A549 (cell line): ENCODE data around the gene NEMF. TPM values are rescaled to one million over a fixed set of nuclear protein-coding genes. Genes with fewer than 3 reads are reported as not detected.

Experiments used
- ATAC-seq, 2 experiments: fragments of 200-7000 bp in 1 of 2; fragments of >200 bp in 1 of 2; cut with Nextera tagmentation in 1 of 2; cut with Tn5 transposase in 1 of 2; 3 replicates each; pipeline versions ENCODE4 v1.8.0 to v1.9.1; 2018 to 2020; ENCODE audit warnings: mild to moderate bottlenecking in 1 of 2, moderate library complexity in 1 of 2
- CTCF ChIA-PET: fragments of 300-600 bp; sonication (Branson Sonifier 250); formaldehyde crosslinking; extraction: SDS; loops from one replicate; lab custom pipeline; 2021; ENCODE audit warnings: antibody characterized with exemption, inconsistent platforms; lab: Yijun Ruan, JAX
- POLR2A ChIA-PET: fragments of 350-600 bp; formaldehyde crosslinking; extraction: SDS; loops from one replicate; lab custom pipeline; 2021; ENCODE audit warnings: antibody characterized with exemption, inconsistent platforms; lab: Yijun Ruan, JAX
- DNase-seq, 2 experiments: peaks; one replicate each; pipeline versions ENCODE4 v3.0.0 to v3.0.0-alpha.2; 2011 to 2016; ENCODE audit warnings: low read depth in 1 of 2, low spot score in 1 of 2
- FAIRE-seq: peaks from 2 replicates; lab custom pipeline; 2011; peaks lifted over from hg19 to GRCh38; lab: Jason Lieb, UNC
- H3K27ac ChIP-seq, 2 experiments: fragments of >200 bp; sonication (Bioruptor Twin); formaldehyde crosslinking; 3 replicates each; pipeline ENCODE4 v1.5.1; 2016 to 2017
- H3K4me1 ChIP-seq: fragments of >200 bp; sonication (Bioruptor Twin); formaldehyde crosslinking; 3 replicates; pipeline ENCODE4 v1.6.1; 2016
- H3K4me2 ChIP-seq: fragments of >200 bp; sonication (Bioruptor Twin); formaldehyde crosslinking; 3 replicates; pipeline ENCODE4 v1.6.1; 2016
- H3K4me3 ChIP-seq: fragments of >200 bp; sonication (Bioruptor Twin); formaldehyde crosslinking; 3 replicates; pipeline ENCODE4 v1.5.1; 2016
- H3K9me3 ChIP-seq: fragments of >200 bp; sonication (Bioruptor Twin); formaldehyde crosslinking; 3 replicates; pipeline ENCODE4 v1.6.1; 2016
- BCL3 ChIP-seq: fragments of >200 bp; sonication (Bioruptor Twin); formaldehyde crosslinking; IDR thresholded peaks from 3 replicates; pipeline ENCODE4 v1.6.1; 2016
- BHLHE40 ChIP-seq: IDR thresholded peaks from 2 replicates; pipeline ENCODE4 v1.6.1; 2012; ENCODE audit warnings: low read depth, low read length, inconsistent platforms
- CEBPB ChIP-seq, 2 experiments: fragments of >200 bp in 1 of 2; sonication (Bioruptor Twin) in 1 of 2; formaldehyde crosslinking in 1 of 2; IDR thresholded peaks; 2 replicates each; pipeline ENCODE4 v1.6.1; 2012 to 2016
- CHD4 ChIP-seq: fragments of 200-600 bp; sonication (generic); IDR thresholded peaks from 2 replicates; pipeline ENCODE4 v1.6.1; 2016; ENCODE audit warnings: antibody characterized with exemption, mild to moderate bottlenecking, borderline replicate concordance
- CTCF ChIP-seq: fragments of >200 bp; sonication (Bioruptor Twin); formaldehyde crosslinking; IDR thresholded peaks from 3 replicates; pipeline ENCODE4 v1.5.1; 2016
- E2F6 ChIP-seq: IDR thresholded peaks from 2 replicates; pipeline ENCODE4 v1.6.1; 2012; ENCODE audit warnings: low read depth, borderline replicate concordance
- EP300 ChIP-seq, 2 experiments: fragments of >200 bp; sonication (Bioruptor Twin); formaldehyde crosslinking; IDR thresholded peaks; 2 replicates in 1 of 2; 3 replicates in 1 of 2; pipeline ENCODE4 v1.6.1; 2016 to 2017
- FOSB ChIP-seq: fragments of 250-450 bp; sonication (Bioruptor Pico); IDR thresholded peaks from 2 replicates; pipeline ENCODE4 v1.5.0; 2020; ENCODE audit warnings: mild to moderate bottlenecking, moderate library complexity
- FOXS1 ChIP-seq: fragments of 250-450 bp; sonication (Bioruptor Pico); IDR thresholded peaks from 2 replicates; pipeline ENCODE4 v1.5.0; 2020; ENCODE audit warnings: mild to moderate bottlenecking, moderate library complexity
- GATA3 ChIP-seq: IDR thresholded peaks from 2 replicates; pipeline ENCODE4 v1.6.1; 2012; ENCODE audit warnings: borderline replicate concordance
- HES2 ChIP-seq: fragments of >200 bp; sonication (Bioruptor Twin); formaldehyde crosslinking; IDR thresholded peaks from 2 replicates; pipeline ENCODE4 v1.6.1; 2016
- HEYL ChIP-seq: fragments of 250-450 bp; sonication (Bioruptor Pico); IDR thresholded peaks from 2 replicates; pipeline ENCODE4 v1.8.0; 2021; ENCODE audit warnings: mild to moderate bottlenecking, moderate library complexity
- HOXB13 ChIP-seq: fragments of 250-450 bp; sonication (Bioruptor Pico); IDR thresholded peaks from 2 replicates; pipeline ENCODE4 v1.5.0; 2020; ENCODE audit warnings: low read depth, mild to moderate bottlenecking, moderate library complexity
- KDM1A ChIP-seq: fragments of 200-600 bp; sonication (generic); IDR thresholded peaks from 2 replicates; pipeline ENCODE4 v1.6.1; 2016; ENCODE audit warnings: low read depth, mild to moderate bottlenecking
- KDM5A ChIP-seq: fragments of 200-600 bp; sonication (generic); IDR thresholded peaks from 2 replicates; pipeline ENCODE4 v1.6.1; 2016; ENCODE audit warnings: antibody characterized with exemption, mild to moderate bottlenecking
- NPAS2 ChIP-seq: fragments of 250-450 bp; sonication (Bioruptor Pico); IDR thresholded peaks from 2 replicates; pipeline ENCODE4 v1.8.0; 2022; ENCODE audit warnings: mild to moderate bottlenecking, moderate library complexity, borderline replicate concordance
- PBX3 ChIP-seq: IDR thresholded peaks from 2 replicates; pipeline ENCODE4 v1.6.1; 2012
- PHF8 ChIP-seq: fragments of 200-600 bp; sonication (generic); IDR thresholded peaks from 2 replicates; pipeline ENCODE4 v1.6.1; 2016; ENCODE audit warnings: low read depth, mild to moderate bottlenecking, antibody characterized with exemption, moderate library complexity, borderline replicate concordance
- POLR2A ChIP-seq: IDR thresholded peaks from 2 replicates; pipeline ENCODE4 v1.6.1; 2012; ENCODE audit warnings: mild to moderate bottlenecking, low read length
- POLR2AphosphoS2 ChIP-seq: conservative IDR thresholded peaks from 2 replicates; pipeline ENCODE4 v1.6.1; 2012; ENCODE audit warnings: low read length, improper control_type of control experiment, inconsistent platforms
- RARB ChIP-seq: fragments of 250-450 bp; sonication (Bioruptor Pico); IDR thresholded peaks from 2 replicates; pipeline ENCODE4 v1.8.0; 2021; ENCODE audit warnings: mild to moderate bottlenecking, moderate library complexity
- REST ChIP-seq: fragments of 200-600 bp; sonication (generic); IDR thresholded peaks from 2 replicates; pipeline ENCODE4 v1.6.1; 2016; ENCODE audit warnings: antibody characterized with exemption, mild to moderate bottlenecking, moderate library complexity
- RFX5 ChIP-seq: fragments of 450-650 bp; IDR thresholded peaks from 2 replicates; pipeline ENCODE4 v1.7.1; 2014; ENCODE audit warnings: antibody characterized with exemption, mild to moderate bottlenecking, moderate library complexity
- TP53 ChIP-seq: fragments of 250-450 bp; sonication (Bioruptor Pico); IDR thresholded peaks from 2 replicates; pipeline ENCODE4 v1.5.0; 2021; ENCODE audit warnings: mild to moderate bottlenecking, moderate library complexity
- ZNF302 ChIP-seq: fragments of 250-450 bp; sonication (Bioruptor Pico); IDR thresholded peaks from 2 replicates; pipeline ENCODE4 v1.9.0; 2021; ENCODE audit warnings: inconsistent platforms, mild to moderate bottlenecking, moderate library complexity
- WGBS: methylation state at CpG from one replicate; pipeline ENCODE4 v1.1.6; 2017; ENCODE audit errors: missing lambda C conversion rate; 5-methylcytosine and 5-hydroxymethylcytosine counted together
- polyA plus RNA-seq, 4 experiments: library from polyadenylated mRNA; depleted of rRNA in 3 of 4; stranded (reverse); fragments of >200 nt; fragmentation: RNase III in 1 of 4; extraction: RNeasy Plus Mini Kit Qiagen cat#74134 plus additional on column Dnase treatment in 1 of 4; gene quantifications; 2 replicates in 3 of 4; 3 replicates in 1 of 4; pipeline ENCODE4 v1.2.3, GENCODE V29; 2011 to 2017

NEMF gene
- polyA plus RNA-seq, 2 of the 4 experiments (the other 2 are of a cell fraction), result 58.3 to 59.6 TPM

- TF ChIP-seq PBX3 (no peak), NPAS2 (CRISPR knock-in tag) (no peak), CEBPB (IDR thresholded peaks at IDR 0.05) (no peak), PHF8 (no peak), CTCF (no peak), RARB (CRISPR knock-in tag) (no peak), BHLHE40 (no peak), HEYL (no peak)
Measured at GRCh38 chr14:49888293-49888692, 35.7 kb upstream of the NEMF start (continued).

GRCh38 chr14:49886523-49886922 lies 33.9 kb upstream of the NEMF start:
- ChIA-PET POLR2A (interaction anchor here (1.8 kb wide), 1 partner anchor 18 kb away, joined by 3 read pairs; no protein-coding TSS in a partner anchor), CTCF (interaction anchor here (0.8 kb wide), 1 partner anchor 10 kb away, joined by 4 read pairs; no protein-coding TSS in a partner anchor)
- Histone ChIP-seq H3K4me1 (peaks cover under 1% of the 10 kb centered on the region; the same call in 2 of the 3 replicates), H3K27ac (no peak overlapping the region), H3K9me3 (no peaks in the 10 kb centered on the region), H3K4me3 (no peak overlapping the region), H3K4me2 (no peak overlapping the region)
- TF ChIP-seq FOSB (CRISPR knock-in tag) (no peak), KDM1A (no peak), E2F6 (no peak), KDM5A (no peak), EP300 (IDR thresholded peaks at IDR 0.05) (no peak), NPAS2 (CRISPR knock-in tag) (no peak), HOXB13 (no peak), POLR2AphosphoS2 (no peak), HEYL (no peak), ZNF302 (CRISPR knock-in tag) (no peak), PHF8 (no peak), RFX5 (no peak), FOXS1 (CRISPR knock-in tag) (no peak), BCL3 (no peak), POLR2A (no peak)
- DNase-seq (no peak), ATAC-seq (no peak), FAIRE-seq (no peak)
- WGBS, result 95% methylated on average over 12 of the region's 12 CpGs

GRCh38 chr14:49882826-49883694 lies 30.5 kb upstream of the NEMF start:
- no peak for FAIRE-seq
- Histone ChIP-seq H3K27ac (no peak overlapping the region), H3K4me2 (no peak overlapping the region), H3K9me3 (no peaks in the 10 kb centered on the region), H3K4me1 (no peaks in the 10 kb centered on the region), H3K4me3 (no peak overlapping the region)
- DNase-seq, result no peak
- WGBS, result 89% methylated on average over 18 of the region's 18 CpGs
- CTCF ChIA-PET, result interaction anchor here (1.0 to 2.1 kb wide), 4 partner anchors 9 to 212 kb away, joined by 3 to 6 read pairs (median 4); partner anchors contain the start of gene ARF6
- POLR2A ChIA-PET, result no interaction called here
- no peak for ATAC-seq
- TF ChIP-seq GATA3 (no peak), BCL3 (no peak), CHD4 (no peak), REST (no peak), HES2 (no peak), TP53 (CRISPR knock-in tag) (no peak)
